DOHH2 (cell line): ENCODE data around the gene SFT2D2.
"Not testable (repeated sequence)": the region's sequence is repeated elsewhere in the genome, so short reads cannot be mapped to it uniquely, and the experiment has no call there.

Experiments
- H3F3A ChIP-seq: fragments of 200-600 bp; sonication (generic), shearing (Covaris generic); 2 replicates; pipeline ENCODE4 v1.6.0; 2016; ENCODE audit warnings: antibody characterized with exemption, mild to moderate bottlenecking; ENCODE audit not compliant: control insufficient read depth, insufficient read depth
- H3K27ac ChIP-seq: fragments of 200-600 bp; sonication (generic); 2 replicates; pipeline ENCODE4 v1.5.1; 2014; ENCODE audit warnings: low read depth, mild to moderate bottlenecking, low read length, moderate library complexity
- H3K27me3 ChIP-seq: fragments of 200-600 bp; sonication (generic); 2 replicates; pipeline ENCODE4 v1.6.1; 2014; ENCODE audit warnings: mild to moderate bottlenecking, low read length, mixed read lengths; ENCODE audit not compliant: control insufficient read depth
- H3K36me3 ChIP-seq: fragments of 200-600 bp; sonication (generic); 2 replicates; pipeline ENCODE4 v1.6.1; 2014; ENCODE audit warnings: mild to moderate bottlenecking, low read length, moderate library complexity, mixed read lengths; ENCODE audit not compliant: control insufficient read depth
- H3K4me1 ChIP-seq: fragments of 200-600 bp; sonication (generic); 2 replicates; pipeline ENCODE4 v1.6.1; 2014; ENCODE audit warnings: mild to moderate bottlenecking, low read length, mixed read lengths; ENCODE audit not compliant: control insufficient read depth
- H3K4me2 ChIP-seq: fragments of 200-600 bp; sonication (generic); 2 replicates; pipeline ENCODE4 v1.6.0; 2014; ENCODE audit warnings: mild to moderate bottlenecking, low read length, moderate library complexity
- H3K4me3 ChIP-seq: fragments of 200-600 bp; sonication (generic); 2 replicates; pipeline ENCODE4 v1.5.1; 2014; ENCODE audit warnings: mild to moderate bottlenecking, low read length, mixed read lengths
- H3K79me2 ChIP-seq: fragments of 200-600 bp; sonication (generic); 2 replicates; pipeline ENCODE4 v1.6.1; 2014; ENCODE audit warnings: mild to moderate bottlenecking, low read length, mixed read lengths; ENCODE audit not compliant: control insufficient read depth
- H3K9me2 ChIP-seq: fragments of 200-600 bp; sonication (generic); replicated peaks from 2 replicates; pipeline ENCODE4 v1.6.1; 2014; ENCODE audit warnings: mild to moderate bottlenecking, low read length, mixed read lengths; ENCODE audit not compliant: control insufficient read depth
- H3K9me3 ChIP-seq: fragments of 200-600 bp; sonication (generic); 2 replicates; pipeline ENCODE4 v1.6.1; 2014; ENCODE audit warnings: antibody characterized with exemption, low read length, mixed read lengths; ENCODE audit not compliant: control insufficient read depth, insufficient read depth
- H4K20me1 ChIP-seq: fragments of 200-600 bp; sonication (generic); 2 replicates; pipeline ENCODE4 v1.6.0; 2014; ENCODE audit warnings: low read depth, mild to moderate bottlenecking, antibody characterized with exemption, low read length, moderate library complexity; ENCODE audit not compliant: control insufficient read depth, insufficient read depth
- EZH2phosphoT487 ChIP-seq: fragments of 200-600 bp; sonication (generic); IDR thresholded peaks from 2 replicates; pipeline ENCODE4 v1.6.1; 2017; ENCODE audit warnings: borderline replicate concordance, mild to moderate bottlenecking, antibody characterized with exemption, low read length, moderate library complexity, mixed read lengths
- TF ChIP-seq, protein P1 (sequence below): fragments of 200-600 bp; sonication (generic); IDR thresholded peaks from one replicate; pipeline ENCODE4 v1.5.1; 2014; ENCODE audit warnings: antibody characterized with exemption, mild to moderate bottlenecking, low read depth, low read length; ENCODE audit not compliant: poor library complexity, severe bottlenecking

SFT2D2 gene

DNA sequence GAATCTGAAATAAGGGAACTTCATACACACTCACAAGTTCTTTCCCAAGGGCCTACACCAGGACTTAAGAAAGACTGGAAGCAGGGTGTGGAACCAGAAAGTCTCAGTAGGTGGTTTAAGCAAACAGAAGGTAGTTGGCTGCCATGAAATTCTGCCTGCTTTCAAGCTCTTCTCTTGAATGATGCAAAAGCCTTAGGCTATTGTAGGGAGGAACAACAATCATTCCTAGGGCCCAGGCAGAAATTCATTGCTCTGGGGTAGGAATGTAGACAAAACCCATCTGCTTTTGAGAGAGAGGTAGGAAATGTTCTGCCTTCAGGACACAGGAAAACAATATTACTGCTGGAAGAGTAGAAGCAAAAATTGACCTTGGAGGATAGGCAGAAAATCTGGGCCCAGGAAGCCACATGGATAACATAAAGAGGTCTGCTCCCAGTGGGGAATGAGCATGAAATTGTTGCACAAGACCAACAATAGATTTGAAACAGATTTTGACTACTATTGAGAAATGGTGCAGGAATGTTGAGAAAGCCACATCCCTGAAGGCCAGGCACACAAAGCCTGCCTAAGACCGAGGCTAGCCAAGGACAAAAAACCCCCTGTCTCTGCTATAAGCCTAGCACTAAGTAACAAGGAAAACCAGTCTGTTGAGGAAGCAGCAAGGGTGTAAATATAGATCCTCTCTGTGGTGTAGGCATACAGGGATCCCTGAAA lies 22.7 kb upstream of the SFT2D2 start:
- no peaks in the 10 kb centered on the region for H3F3A ChIP-seq
- H3K4me2 ChIP-seq = no peak overlapping the region
- H3K36me3 ChIP-seq = peaks cover 41% of the 10 kb centered on the region
- H4K20me1 ChIP-seq = no peaks in the 10 kb centered on the region
- no peaks in the 10 kb centered on the region for H3K79me2 ChIP-seq
- TF ChIP-seq EZH2phosphoT487 = no peak
- TF ChIP-seq, protein P1, sequence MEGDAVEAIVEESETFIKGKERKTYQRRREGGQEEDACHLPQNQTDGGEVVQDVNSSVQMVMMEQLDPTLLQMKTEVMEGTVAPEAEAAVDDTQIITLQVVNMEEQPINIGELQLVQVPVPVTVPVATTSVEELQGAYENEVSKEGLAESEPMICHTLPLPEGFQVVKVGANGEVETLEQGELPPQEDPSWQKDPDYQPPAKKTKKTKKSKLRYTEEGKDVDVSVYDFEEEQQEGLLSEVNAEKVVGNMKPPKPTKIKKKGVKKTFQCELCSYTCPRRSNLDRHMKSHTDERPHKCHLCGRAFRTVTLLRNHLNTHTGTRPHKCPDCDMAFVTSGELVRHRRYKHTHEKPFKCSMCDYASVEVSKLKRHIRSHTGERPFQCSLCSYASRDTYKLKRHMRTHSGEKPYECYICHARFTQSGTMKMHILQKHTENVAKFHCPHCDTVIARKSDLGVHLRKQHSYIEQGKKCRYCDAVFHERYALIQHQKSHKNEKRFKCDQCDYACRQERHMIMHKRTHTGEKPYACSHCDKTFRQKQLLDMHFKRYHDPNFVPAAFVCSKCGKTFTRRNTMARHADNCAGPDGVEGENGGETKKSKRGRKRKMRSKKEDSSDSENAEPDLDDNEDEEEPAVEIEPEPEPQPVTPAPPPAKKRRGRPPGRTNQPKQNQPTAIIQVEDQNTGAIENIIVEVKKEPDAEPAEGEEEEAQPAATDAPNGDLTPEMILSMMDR = no peak
- H3K9me2 ChIP-seq = no peaks in the 10 kb centered on the region
- no peak overlapping the region for H3K27ac ChIP-seq
- no peaks in the 10 kb centered on the region for H3K27me3 ChIP-seq
- H3K4me1 ChIP-seq = no peaks in the 10 kb centered on the region
- H3K9me3 ChIP-seq = no peaks in the 10 kb centered on the region
- no peak overlapping the region for H3K4me3 ChIP-seq

DNA sequence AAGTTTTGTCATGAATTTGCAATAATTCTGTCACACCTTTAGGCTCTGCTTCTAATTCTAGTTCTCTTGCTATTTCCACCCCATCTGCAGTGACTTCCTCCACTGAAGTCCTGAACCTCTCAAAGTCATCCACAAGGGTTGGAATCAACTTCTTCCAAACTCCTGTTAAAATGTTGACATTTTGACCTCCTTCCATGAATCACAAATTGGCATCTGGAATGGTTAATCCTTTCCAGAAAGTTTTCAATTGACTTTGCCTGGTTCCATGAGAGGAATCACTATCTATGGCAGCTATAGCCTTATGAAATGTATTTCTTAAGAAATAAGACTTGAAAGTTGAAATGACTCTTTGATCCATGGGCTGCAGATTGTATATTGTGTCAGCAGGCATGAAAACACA lies 19.7 kb upstream of the SFT2D2 start:
- Histone ChIP-seq H3K79me2 (no peaks in the 10 kb centered on the region), H4K20me1 (no peaks in the 10 kb centered on the region), H3F3A (no peaks in the 10 kb centered on the region), H3K36me3 (peaks cover 12% of the 10 kb centered on the region), H3K27me3 (no peaks in the 10 kb centered on the region), H3K4me2 (no peak overlapping the region), H3K9me3 (no peaks in the 10 kb centered on the region), H3K4me1 (no peaks in the 10 kb centered on the region), H3K9me2 (no peaks in the 10 kb centered on the region), H3K27ac (no peak overlapping the region), H3K4me3 (no peak overlapping the region)
- TF ChIP-seq, protein P1 = no peak
- no peak for TF ChIP-seq EZH2phosphoT487

DNA sequence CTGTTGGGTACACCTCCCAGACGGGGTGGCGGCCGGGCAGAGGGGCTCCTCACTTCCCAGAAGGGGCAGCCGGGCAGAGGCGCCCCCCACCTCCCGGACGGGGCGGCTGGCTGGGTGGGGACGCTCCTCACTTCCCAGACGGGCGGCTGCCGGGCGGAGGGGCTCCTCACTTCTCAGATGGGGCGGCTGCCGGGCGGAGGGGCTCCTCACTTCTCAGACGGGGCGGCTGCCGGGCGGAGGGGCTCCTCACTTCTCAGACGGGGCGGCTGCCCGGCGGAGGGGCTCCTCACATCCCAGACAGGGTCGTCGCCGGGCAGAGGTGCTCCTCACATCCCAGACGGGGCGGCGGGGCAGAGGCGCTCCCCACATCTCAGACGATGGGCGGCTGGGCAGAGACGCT lies 18.1 kb upstream of the SFT2D2 start:
- H3K4me1 ChIP-seq, H3K9me2 ChIP-seq, H3K4me2 ChIP-seq, H3K4me3 ChIP-seq, H3F3A ChIP-seq, H3K9me3 ChIP-seq, H4K20me1 ChIP-seq, H3K36me3 ChIP-seq, H3K27me3 ChIP-seq, H3K79me2 ChIP-seq, H3K27ac ChIP-seq: not testable (repeated sequence)

DNA sequence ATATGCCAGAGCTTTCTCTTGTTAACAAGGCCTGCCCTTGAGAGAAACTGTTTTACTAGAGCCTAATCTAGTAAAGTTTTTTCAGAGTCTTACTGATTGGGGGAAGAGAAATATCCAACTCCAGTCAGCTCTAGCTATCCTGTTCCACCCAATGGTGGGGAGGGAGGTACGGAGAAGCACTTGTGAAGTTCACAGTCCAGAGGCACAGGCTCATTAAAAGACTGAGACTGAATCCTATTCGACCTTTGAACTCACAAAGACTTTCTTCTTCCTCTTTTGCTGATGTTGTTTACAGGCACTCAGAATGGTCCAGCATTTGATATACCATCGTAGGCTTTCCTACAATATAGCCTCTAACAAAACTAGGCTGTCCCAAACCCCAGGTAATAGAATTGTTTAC lies 15.5 kb upstream of the SFT2D2 start:
- Histone ChIP-seq H4K20me1 (no peaks in the 10 kb centered on the region), H3K4me1 (no peaks in the 10 kb centered on the region), H3K4me3 (no peak overlapping the region), H3K27me3 (no peaks in the 10 kb centered on the region), H3K9me2 (no peaks in the 10 kb centered on the region), H3K9me3 (no peaks in the 10 kb centered on the region), H3K79me2 (no peaks in the 10 kb centered on the region), H3K36me3 (no peaks in the 10 kb centered on the region), H3K4me2 (no peak overlapping the region), H3F3A (no peaks in the 10 kb centered on the region), H3K27ac (no peak overlapping the region)
- TF ChIP-seq, protein P1 = no peak
- TF ChIP-seq EZH2phosphoT487 = no peak
